ENCODE results near the gene SOX6. TPM values are rescaled to one million over a fixed set of nuclear protein-coding genes. Genes with fewer than 3 reads are reported as not detected.

Gene SOX6
- total and polyA plus RNA-seq, 2 of the 13 experiments (the other 11 are each of a cell fraction or from before 2014, with no cell fraction given): 2.6 to 11.2 TPM

- Histone ChIP-seq H4K20me1 (ENCODE audit: insufficient read depth, low read length) (no peaks in the 10 kb centered on the region), H3K4me3 (replicated peaks in 1 of 3; ENCODE audit: insufficient read depth in 1 of 3, low read depth in 2 of 3, low read length in 3 of 3) (no peak overlapping the region), H3K36me3 (replicated peaks in 1 of 2; ENCODE audit: control insufficient read depth in 1 of 2, insufficient read depth in 2 of 2, low read length in 2 of 2) (no peaks in the 10 kb centered on the region; a peak in 1 of 5 replicates), H3K4me1 (ENCODE audit: insufficient read depth, low read length) (peaks cover 28% of the 10 kb centered on the region), H2AFZ (ENCODE audit: low read length) (no peak overlapping the region), H3K27ac (ENCODE audit: extremely low read length, insufficient read depth, low read length) (no peak overlapping the region), H3K4me2 (ENCODE audit: low read depth, low read length) (no peak overlapping the region), H3K9me3 (ENCODE audit: low read length) (no peaks in the 10 kb centered on the region), H3K27me3 (ENCODE audit: control insufficient read depth in 1 of 2, insufficient read depth in 2 of 2, low read length in 2 of 2) (no peaks in the 10 kb centered on the region), H3K9ac (ENCODE audit: insufficient read depth, low read depth, low read length) (no peak overlapping the region), H3K79me2 (ENCODE audit: insufficient read depth, low read length) (no peaks in the 10 kb centered on the region)
- CTCF ChIA-PET (ENCODE audit: low intra/inter-chr PET ratio, low total read pairs): no interaction called here
- intact Hi-C loops (cut with micrococcal nuclease; ENCODE audit: unreplicated experiment) (no loop called here), in situ Hi-C loops (cut with HindIII; ENCODE audit: extremely low pct_ligation_motif_present, low pct_unique_long_range_greater_than_20kb) (no loop called here)
- TF ChIP-seq ZNF570 (CRISPR knock-in tag; IDR thresholded peaks at IDR 0.05; ENCODE audit: borderline replicate concordance) (no peak), ZBTB34 (CRISPR knock-in tag; IDR thresholded peaks at IDR 0.05) (no peak), NR2F1 (CRISPR knock-in tag; IDR thresholded peaks at IDR 0.05) (no peak), RXRA (CRISPR knock-in tag; IDR thresholded peaks at IDR 0.05) (no peak), NFYC (CRISPR knock-in tag; IDR thresholded peaks at IDR 0.05) (no peak), ZNF609 (CRISPR knock-in tag; IDR thresholded peaks at IDR 0.05; ENCODE audit: borderline replicate concordance) (no peak), ZNF354B (CRISPR knock-in tag; IDR thresholded peaks at IDR 0.05) (no peak)
- BruUV-seq (replicated peaks): no TSS peak
- POLR2A ChIA-PET: no interaction called here
- ATAC-seq (no peak), DNase-seq (ENCODE audit: low spot score) (no peak), FAIRE-seq (no peak)
- 8% methylated on average over 1 of the region's 1 CpG for WGBS (ENCODE audit: low lambda C conversion rate)
These were observed 260.6 kb downstream of the SOX6 start for GRCh38 chr11:16095756-16096155.
